GM18505 (cell line): Measurements from ENCODE around the gene TENM3.

Experiments
- ATAC-seq: cut with Tn5 transposase; IDR thresholded peaks from one replicate; pipeline ENCODE4 v1.9.1; 2021; ENCODE audit not compliant: unreplicated experiment
- POLR2A ChIP-seq: IDR thresholded peaks from 4 replicates; pipeline ENCODE4 v1.6.1; 2011; ENCODE audit warnings: borderline replicate concordance; ENCODE audit not compliant: insufficient read depth, insufficient read length; ENCODE audit errors: extremely low read depth

The TENM3 gene

DNA sequence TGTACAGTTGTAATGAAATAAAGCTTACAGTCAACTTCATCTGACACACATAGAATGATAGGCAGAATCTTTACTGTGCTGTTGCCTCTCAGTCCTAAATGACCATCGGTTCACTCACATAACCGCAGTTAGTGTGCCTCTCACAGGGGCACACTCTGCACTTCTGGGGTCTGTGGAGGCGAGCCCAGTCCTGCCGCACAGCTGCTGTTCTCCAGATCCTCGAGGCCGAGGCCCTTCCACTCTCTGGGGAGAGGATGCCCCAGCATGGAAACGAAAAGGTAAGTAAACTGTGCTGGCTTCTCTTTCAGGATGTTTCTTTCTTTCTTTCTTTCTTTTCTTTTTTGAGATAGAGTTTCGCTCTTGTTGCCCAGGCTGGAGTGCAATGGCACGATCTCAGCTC is 586.0 kb downstream of the TENM3 start:
- no peak for ATAC-seq
- no peak for TF ChIP-seq POLR2A

GRCh38 chr4:182831376-182831775 is 588.2 kb downstream of the TENM3 start:
- ATAC-seq: no peak
- TF ChIP-seq POLR2A: no peak

- ATAC-seq: no peak
- TF ChIP-seq POLR2A: no peak
These were observed 589.3 kb downstream of the TENM3 start for GRCh38 chr4:182832352-182833120.

DNA sequence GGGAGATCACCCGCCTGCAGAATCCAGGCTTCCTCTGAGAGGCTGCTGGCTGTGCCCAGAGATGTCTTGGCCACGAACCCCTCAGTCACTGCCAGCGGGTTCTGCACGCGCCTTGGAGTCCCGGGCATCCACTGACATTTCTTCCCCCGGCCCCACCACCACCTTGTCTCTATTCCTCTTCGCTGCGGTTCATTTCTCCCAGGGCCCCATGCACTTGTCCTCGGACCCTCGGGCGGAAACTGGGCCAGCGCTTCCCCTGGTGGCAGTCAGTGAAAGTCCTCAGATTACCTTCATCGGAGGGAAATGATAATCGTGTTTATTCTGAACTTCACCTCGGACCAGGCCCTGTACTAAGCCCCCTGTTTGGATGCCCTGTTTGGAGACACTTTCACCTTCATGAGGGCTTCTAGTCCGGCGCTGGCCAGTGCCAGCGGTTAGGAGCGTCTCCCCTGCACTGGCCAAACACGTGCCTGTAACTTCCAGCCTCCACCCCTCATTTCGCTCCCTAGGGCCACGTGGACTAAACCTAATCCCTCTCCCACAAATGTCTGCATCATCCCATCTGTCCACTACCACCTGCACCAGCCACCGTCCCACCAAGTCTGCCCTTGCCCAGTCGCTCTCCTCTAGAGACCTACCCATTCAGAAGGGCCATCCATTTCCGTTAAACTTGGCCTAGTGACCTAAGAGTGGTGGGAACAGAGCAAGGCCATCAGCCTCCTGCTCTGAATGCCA is 592.0 kb downstream of the TENM3 start:
- no peak for TF ChIP-seq POLR2A
- ATAC-seq: no peak

- no peak for TF ChIP-seq POLR2A
- no peak for ATAC-seq
These were observed 594.6 kb downstream of the TENM3 start for GRCh38 chr4:182837831-182838230.

- TF ChIP-seq POLR2A: no peak
- no peak for ATAC-seq
These were observed 595.3 kb downstream of the TENM3 start for GRCh38 chr4:182838535-182838934.

DNA sequence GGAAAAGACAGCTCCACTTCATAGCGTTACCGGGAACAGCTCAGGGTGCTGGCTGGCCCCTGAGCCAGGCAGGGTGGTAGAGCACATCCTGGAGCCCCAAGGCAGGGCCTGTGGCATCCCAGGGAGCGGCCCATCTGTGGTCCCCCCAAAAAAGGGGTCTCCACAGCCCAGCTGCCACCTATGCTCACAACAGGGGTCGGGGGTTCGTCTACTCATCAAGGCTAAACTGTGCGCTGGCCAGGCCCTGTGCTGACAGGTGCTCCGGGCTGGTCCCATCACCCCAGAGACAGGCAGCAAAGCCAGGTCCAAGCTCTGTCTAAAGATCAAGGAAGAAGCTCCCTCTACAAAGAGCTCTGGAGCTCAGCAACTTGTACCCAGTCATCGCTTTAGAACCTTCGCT is 596.1 kb downstream of the TENM3 start:
- ATAC-seq: no peak
- no peak for TF ChIP-seq POLR2A

GRCh38 chr4:182840108-182840507 is 596.9 kb downstream of the TENM3 start:
- TF ChIP-seq POLR2A: no peak
- ATAC-seq: no peak

DNA sequence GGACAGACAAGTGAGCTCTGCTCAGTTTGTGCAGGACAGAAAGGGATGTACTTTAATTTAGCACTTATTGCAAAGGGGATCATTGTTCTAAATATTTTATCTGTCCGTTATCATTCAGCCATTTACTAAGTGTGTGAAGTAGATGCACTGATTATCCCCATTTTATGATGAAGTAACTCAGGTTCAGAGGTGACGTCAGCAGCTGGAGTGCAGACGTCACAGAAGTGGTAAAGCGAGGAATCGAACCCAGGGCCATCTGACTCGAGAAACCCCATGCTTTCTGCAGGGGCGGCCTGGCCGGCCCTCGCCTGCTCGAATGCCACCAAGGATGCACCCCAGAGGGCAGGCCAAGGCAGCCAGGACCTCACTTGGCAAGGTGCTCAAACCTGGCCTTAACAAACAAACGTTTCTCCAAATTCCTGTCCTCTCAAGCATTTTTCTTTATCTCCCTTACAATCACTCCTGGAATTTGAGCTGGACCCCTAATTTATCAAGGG is 599.0 kb downstream of the TENM3 start:
- no peak for ATAC-seq
- TF ChIP-seq POLR2A: no peak

DNA sequence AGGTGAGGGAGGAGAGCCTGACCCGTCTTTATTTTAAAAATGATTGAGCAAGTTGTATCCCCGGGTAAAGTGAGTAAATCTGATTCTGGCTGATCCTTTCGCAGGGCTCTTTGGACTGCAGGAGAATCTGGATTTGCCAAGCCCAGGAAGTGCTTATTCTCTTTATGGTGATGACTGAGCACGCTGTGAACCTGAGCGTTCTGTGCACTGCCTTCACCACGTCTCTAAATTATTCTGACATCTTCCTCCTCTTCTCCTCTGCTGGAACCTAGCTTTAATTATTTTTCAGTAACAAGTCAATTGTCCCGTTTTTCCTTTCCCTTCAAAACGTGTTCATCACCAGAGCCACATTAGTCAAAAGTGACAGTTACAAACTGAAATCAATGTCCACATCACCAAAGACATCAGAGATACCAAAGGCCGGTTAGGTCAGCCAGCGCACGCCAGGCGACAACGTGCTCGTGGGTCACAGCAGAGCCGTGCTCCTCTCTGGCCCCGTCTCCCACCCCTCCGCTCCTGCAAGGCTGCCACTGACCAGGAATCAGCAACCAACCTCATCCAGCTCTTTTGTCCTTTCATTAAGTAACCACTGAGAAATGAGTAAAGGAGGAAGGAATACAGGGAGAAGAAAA is 599.7 kb downstream of the TENM3 start:
- no peak for ATAC-seq
- TF ChIP-seq POLR2A: no peak

GRCh38 chr4:182843808-182844325 is 600.7 kb downstream of the TENM3 start:
- no peak for TF ChIP-seq POLR2A
- no peak for ATAC-seq

DNA sequence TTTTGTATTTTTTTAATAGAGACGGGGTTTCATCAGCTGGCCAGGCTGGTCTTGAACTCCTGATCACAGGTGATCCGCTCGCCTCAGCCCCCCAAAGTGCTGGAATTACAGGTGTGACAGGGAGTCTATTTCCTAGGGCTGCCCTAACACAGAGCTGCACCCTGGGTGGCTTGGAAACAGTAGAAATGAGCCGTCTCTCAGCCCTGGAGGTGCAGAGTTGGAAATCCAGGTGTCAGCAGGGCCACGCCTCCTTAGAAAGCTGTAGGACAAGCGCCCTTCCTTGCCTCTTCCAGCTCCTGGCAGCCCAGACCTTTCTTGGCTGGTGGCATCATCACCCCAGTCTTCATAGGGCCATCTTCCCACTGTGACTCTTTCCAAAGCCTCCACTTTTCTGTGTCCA is 602.4 kb downstream of the TENM3 start:
- no peak for ATAC-seq
- TF ChIP-seq POLR2A: no peak

DNA sequence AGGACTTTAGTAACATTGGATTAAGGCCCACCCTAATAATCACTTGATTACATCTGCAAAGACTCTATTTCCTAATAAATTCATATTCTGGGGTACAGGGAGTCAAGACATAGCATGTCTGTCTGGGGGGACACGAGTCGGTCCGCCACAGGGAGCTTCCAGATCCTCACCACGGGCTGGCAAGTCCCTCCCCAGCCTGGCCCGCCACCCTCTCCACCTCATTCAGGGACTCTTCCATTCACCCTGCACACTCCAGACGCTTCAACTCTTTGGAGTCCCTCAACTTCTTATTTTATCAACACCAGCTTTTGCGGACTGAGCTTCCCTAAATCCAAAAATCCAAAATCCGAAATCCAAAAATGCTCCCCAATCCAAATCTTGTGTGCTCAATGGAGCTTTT is 602.8 kb downstream of the TENM3 start:
- TF ChIP-seq POLR2A: no peak
- ATAC-seq: no peak

DNA sequence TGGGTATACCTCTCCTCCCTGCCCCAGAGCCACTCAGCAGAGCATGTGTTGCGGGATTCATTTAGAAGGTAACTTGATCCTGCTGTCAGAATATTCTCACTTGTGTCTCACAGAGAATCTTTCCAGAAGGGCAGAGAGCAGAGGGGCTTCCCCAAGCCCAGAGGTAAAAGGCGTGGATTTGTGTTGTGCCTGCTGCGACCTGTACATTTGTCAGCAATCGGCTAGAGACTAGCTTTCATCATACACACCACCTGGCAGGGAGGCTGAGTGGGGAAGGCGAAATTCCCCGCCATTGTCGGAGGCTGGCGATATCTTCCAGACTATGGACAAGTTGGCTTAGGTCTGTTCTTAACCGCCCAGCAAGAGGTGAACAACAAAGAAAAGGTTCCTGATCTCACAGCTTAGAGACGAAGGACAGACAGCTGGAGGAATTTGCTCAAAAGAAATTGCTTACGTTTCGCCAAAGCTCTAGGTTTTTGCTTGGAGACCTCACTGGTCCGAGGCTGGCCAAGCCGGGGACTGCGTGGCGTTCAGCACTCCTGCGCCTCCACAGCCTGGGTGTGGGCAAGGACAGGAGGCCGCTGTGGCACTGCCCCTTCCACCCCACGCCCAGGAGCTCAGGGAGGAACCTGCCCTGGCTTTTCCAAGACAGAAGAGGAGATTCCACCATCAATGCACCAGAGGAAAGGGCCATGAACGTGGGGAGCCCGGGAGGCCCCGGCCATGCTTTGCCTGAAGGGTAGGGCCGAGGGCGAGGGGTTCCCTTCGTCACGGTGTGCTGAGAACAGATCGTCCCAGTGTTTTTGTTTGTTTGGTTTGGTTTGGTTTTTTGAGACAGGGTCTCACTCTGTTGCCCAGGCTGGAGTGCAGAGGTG is 604.6 kb downstream of the TENM3 start:
- TF ChIP-seq POLR2A: no peak
- no peak for ATAC-seq
